H9 (cell line): ENCODE data around the gene NNT. TPM values are rescaled to one million over a fixed set of nuclear protein-coding genes. Genes with fewer than 3 reads are reported as not detected.

ENCODE experiments used
- DNase-seq: peaks from one replicate; pipeline ENCODE4 v3.0.0-alpha.2; 2017
- H2AFZ ChIP-seq: one replicate; pipeline ENCODE4 v1.6.1; 2013; ENCODE audit warnings: mild to moderate bottlenecking, low read length, control low read depth, moderate library complexity
- H2AK5ac ChIP-seq: 2 replicates; pipeline ENCODE4 v1.6.1; 2013; ENCODE audit warnings: low read length, control low read depth, mixed read lengths; ENCODE audit not compliant: insufficient read length
- H2BK120ac ChIP-seq: one replicate; pipeline ENCODE4 v1.6.1; 2013; ENCODE audit warnings: low read depth, mild to moderate bottlenecking, low read length, control low read depth, inconsistent platforms; ENCODE audit not compliant: poor library complexity, severe bottlenecking
- H2BK12ac ChIP-seq: 2 replicates; pipeline ENCODE4 v1.6.1; 2013; ENCODE audit warnings: low read length, control low read depth, mixed read lengths, low read depth; ENCODE audit not compliant: insufficient read length
- H2BK15ac ChIP-seq: 2 replicates; pipeline ENCODE4 v1.6.1; 2013; ENCODE audit warnings: low read depth, low read length, control low read depth
- H2BK20ac ChIP-seq: one replicate; pipeline ENCODE4 v1.6.1; 2013; ENCODE audit warnings: low read depth, mild to moderate bottlenecking, low read length, control low read depth, inconsistent platforms; ENCODE audit not compliant: poor library complexity, severe bottlenecking
- H2BK5ac ChIP-seq: 2 replicates; pipeline ENCODE4 v1.6.1; 2013; ENCODE audit warnings: low read length, control low read depth, mixed read lengths; ENCODE audit not compliant: insufficient read length
- H3K14ac ChIP-seq: 2 replicates; pipeline ENCODE4 v1.6.1; 2013; ENCODE audit warnings: low read length, control low read depth; ENCODE audit not compliant: insufficient read depth
- H3K18ac ChIP-seq: 2 replicates; pipeline ENCODE4 v1.6.1; 2013; ENCODE audit warnings: low read depth, mild to moderate bottlenecking, mixed read lengths, low read length, control low read depth; ENCODE audit not compliant: insufficient read length
- H3K23ac ChIP-seq: 2 replicates; pipeline ENCODE4 v1.6.1; 2013; ENCODE audit warnings: low read length, control low read depth, mixed read lengths, low read depth; ENCODE audit not compliant: insufficient read length
- H3K23me2 ChIP-seq: 2 replicates; pipeline ENCODE4 v1.6.1; 2013; ENCODE audit warnings: low read depth, mild to moderate bottlenecking, mixed read lengths, low read length, control low read depth; ENCODE audit not compliant: insufficient read length, poor library complexity, severe bottlenecking
- H3K27ac ChIP-seq: 2 replicates; pipeline ENCODE4 v1.5.1; 2013; ENCODE audit warnings: low read length, control low read depth, mixed read lengths, low read depth; ENCODE audit not compliant: insufficient read length
- H3K27me3 ChIP-seq: 2 replicates; pipeline ENCODE4 v1.6.1; 2013; ENCODE audit warnings: low read length, control low read depth, inconsistent platforms; ENCODE audit not compliant: insufficient read depth
- H3K4ac ChIP-seq: 2 replicates; pipeline ENCODE4 v1.6.1; 2013; ENCODE audit warnings: low read depth, mild to moderate bottlenecking, control low read depth, inconsistent platforms, low read length, moderate library complexity
- H3K4me1 ChIP-seq: 2 replicates; pipeline ENCODE4 v1.6.1; 2013; ENCODE audit warnings: low read length, control low read depth, inconsistent platforms; ENCODE audit not compliant: insufficient read depth
- H3K4me2 ChIP-seq: 2 replicates; pipeline ENCODE4 v1.6.1; 2013; ENCODE audit warnings: low read length, control low read depth, mixed read lengths; ENCODE audit not compliant: insufficient read length, insufficient read depth
- H3K56ac ChIP-seq: 2 replicates; pipeline ENCODE4 v1.6.1; 2013; ENCODE audit warnings: low read depth, mild to moderate bottlenecking, mixed read lengths, low read length, control low read depth; ENCODE audit not compliant: insufficient read length
- H3K79me1 ChIP-seq: 2 replicates; pipeline ENCODE4 v1.6.1; 2013; ENCODE audit warnings: low read depth, mild to moderate bottlenecking, moderate library complexity, low read length, control low read depth, inconsistent platforms; ENCODE audit not compliant: insufficient read depth, poor library complexity, severe bottlenecking
- H3K79me2 ChIP-seq: 2 replicates; pipeline ENCODE4 v1.6.1; 2013; ENCODE audit warnings: low read length, control low read depth, inconsistent platforms; ENCODE audit not compliant: insufficient read depth
- H3K9ac ChIP-seq: 2 replicates; pipeline ENCODE4 v1.6.1; 2013; ENCODE audit warnings: low read length, control low read depth, mixed read lengths; ENCODE audit not compliant: insufficient read length; ENCODE audit errors: extremely low read depth
- H3K9me3 ChIP-seq: one replicate; pipeline ENCODE4 v1.6.1; 2013; ENCODE audit warnings: low read depth, low read length, inconsistent platforms; ENCODE audit not compliant: control insufficient read depth
- H3T11ph ChIP-seq: one replicate; pipeline ENCODE4 v1.6.1; 2013; ENCODE audit warnings: mild to moderate bottlenecking, low read length, control low read depth, inconsistent platforms
- H4K20me1 ChIP-seq: one replicate; pipeline ENCODE4 v1.6.1; 2013; ENCODE audit not compliant: control insufficient read depth, insufficient read length, insufficient read depth
- H4K5ac ChIP-seq: 2 replicates; pipeline ENCODE4 v1.6.1; 2013; ENCODE audit warnings: low read depth, mild to moderate bottlenecking, mixed read lengths, low read length, control low read depth; ENCODE audit not compliant: insufficient read length
- H4K8ac ChIP-seq: replicated peaks from 2 replicates; pipeline ENCODE4 v1.6.1; 2013; ENCODE audit warnings: low read length, control low read depth, mixed read lengths, low read depth; ENCODE audit not compliant: insufficient read length
- H4K91ac ChIP-seq: 2 replicates; pipeline ENCODE4 v1.6.1; 2013; ENCODE audit warnings: low read depth, mild to moderate bottlenecking, moderate library complexity, mixed read lengths, low read length, control low read depth; ENCODE audit not compliant: insufficient read length
- H3K27ac Mint-ChIP-seq, 3 experiments: 2 replicates in 2 of 3; 3 replicates in 1 of 3; pipeline ENCODE4 v1.8.0; 2020 to 2021; ENCODE audit warnings: mixed read lengths in 3 of 3, mild to moderate bottlenecking in 1 of 3, moderate library complexity in 1 of 3
- H3K27me3 Mint-ChIP-seq: 2 replicates; pipeline ENCODE4 v1.8.0; 2021; ENCODE audit warnings: low read depth, mild to moderate bottlenecking, moderate library complexity, mixed read lengths
- H3K36me3 Mint-ChIP-seq, 3 experiments: 2 replicates in 2 of 3; 3 replicates in 1 of 3; pipeline ENCODE4 v1.8.0; 2020 to 2021; ENCODE audit warnings: low read depth in 3 of 3, mixed read lengths in 3 of 3; ENCODE audit not compliant: insufficient read depth in 1 of 3
- H3K4me1 Mint-ChIP-seq, 2 experiments: 2 replicates each; pipeline ENCODE4 v1.8.0; 2020; ENCODE audit warnings: mixed read lengths in 2 of 2
- H3K4me3 Mint-ChIP-seq, 2 experiments: 2 replicates in 1 of 2; 3 replicates in 1 of 2; pipeline ENCODE4 v1.8.0; 2020 to 2021; ENCODE audit warnings: mild to moderate bottlenecking in 2 of 2, mixed read lengths in 2 of 2, moderate library complexity in 1 of 2
- H3K9me3 Mint-ChIP-seq, 2 experiments: 2 replicates in 1 of 2; 3 replicates in 1 of 2; pipeline ENCODE4 v1.8.0; 2020; ENCODE audit warnings: mild to moderate bottlenecking in 2 of 2, mixed read lengths in 2 of 2, moderate library complexity in 1 of 2
- WGBS: extraction: QIAGEN DNeasy Blood & Tissue Kit; methylation state at CpG from one replicate; pipeline ENCODE4 v1.1.7; 2013; ENCODE audit warnings: missing lambda C conversion rate, low lambda C conversion rate, mixed read lengths; ENCODE audit not compliant: insufficient read length; ENCODE audit errors: extremely low coverage; 5-methylcytosine and 5-hydroxymethylcytosine counted together
- total RNA-seq: library from RNA; stranded (reverse); gene quantifications from 2 replicates; pipeline ENCODE4 v1.2.1, GENCODE V29; 2021
- TF ChIP-seq, protein P1 (sequence below): fragments of 200-600 bp; sonication (generic); conservative IDR thresholded peaks from 3 replicates; pipeline ENCODE4 v1.8.0; 2021; ENCODE audit warnings: antibody characterized with exemption, mild to moderate bottlenecking

Gene NNT
- total RNA-seq, 1 experiment from 2014 or later, result 27.6 TPM

DNA sequence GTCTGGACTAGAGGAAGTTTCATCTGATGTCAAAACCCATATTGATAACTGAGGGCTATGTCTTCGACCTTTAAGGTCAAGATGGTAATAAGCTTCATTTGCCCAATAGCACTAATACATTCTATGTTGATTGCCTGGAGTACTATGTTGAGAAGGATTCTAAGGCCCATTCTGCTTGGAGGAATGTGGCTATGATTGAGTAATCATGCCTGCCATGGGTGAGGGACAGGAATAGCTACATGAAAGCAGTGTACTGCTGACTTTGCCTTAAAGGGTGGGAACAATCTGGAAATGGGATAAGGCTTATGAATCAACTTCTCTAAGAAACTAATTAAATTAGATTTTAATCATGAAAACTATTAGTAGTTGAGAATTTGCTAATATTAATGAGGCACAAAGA lies 13.6 kb downstream of the NNT start:
- H3K4me1 ChIP-seq, result no peaks in the 10 kb centered on the region
- no peaks in the 10 kb centered on the region for H3K79me1 ChIP-seq
- no peak overlapping the region for H2AK5ac ChIP-seq
- no peaks in the 10 kb centered on the region for H4K20me1 ChIP-seq
- H2BK12ac ChIP-seq, result no peak overlapping the region
- H3K79me2 ChIP-seq, result no peaks in the 10 kb centered on the region
- no peak overlapping the region for H3K4ac ChIP-seq
- Mint-ChIP-seq H3K4me3 (no peak overlapping the region), H3K4me1 (peaks cover 0 to 4% of the 10 kb centered on the region in 2 experiments; a peak in 2 of 4 replicates), H3K27me3 (no peaks in the 10 kb centered on the region), H3K9me3 (no peaks in the 10 kb centered on the region), H3K27ac (no peak overlapping the region), H3K36me3 (peaks cover 0 to 8% (median 3%) of the 10 kb centered on the region in 3 experiments; a peak in 4 of 7 replicates)
- H3K4me2 ChIP-seq, result no peak overlapping the region
- H3K14ac ChIP-seq, result no peak overlapping the region
- no peak overlapping the region for H4K5ac ChIP-seq
- no peak overlapping the region for H4K8ac ChIP-seq
- H3K23me2 ChIP-seq, result no peaks in the 10 kb centered on the region
- no peak overlapping the region for H2BK15ac ChIP-seq
- H2AFZ ChIP-seq, result no peak overlapping the region
- no peak overlapping the region for H3T11ph ChIP-seq
- H3K9ac ChIP-seq, result no peak overlapping the region
- no peak overlapping the region for H4K91ac ChIP-seq
- WGBS, result no CpG with 5 or more reads among the region's 1 CpG
- no peak overlapping the region for H3K27ac ChIP-seq
- no peak overlapping the region for H3K23ac ChIP-seq
- H3K27me3 ChIP-seq, result no peaks in the 10 kb centered on the region
- no peak overlapping the region for H2BK5ac ChIP-seq
- H3K18ac ChIP-seq, result no peak overlapping the region
- no peaks in the 10 kb centered on the region for H3K9me3 ChIP-seq
- TF ChIP-seq, protein P1, sequence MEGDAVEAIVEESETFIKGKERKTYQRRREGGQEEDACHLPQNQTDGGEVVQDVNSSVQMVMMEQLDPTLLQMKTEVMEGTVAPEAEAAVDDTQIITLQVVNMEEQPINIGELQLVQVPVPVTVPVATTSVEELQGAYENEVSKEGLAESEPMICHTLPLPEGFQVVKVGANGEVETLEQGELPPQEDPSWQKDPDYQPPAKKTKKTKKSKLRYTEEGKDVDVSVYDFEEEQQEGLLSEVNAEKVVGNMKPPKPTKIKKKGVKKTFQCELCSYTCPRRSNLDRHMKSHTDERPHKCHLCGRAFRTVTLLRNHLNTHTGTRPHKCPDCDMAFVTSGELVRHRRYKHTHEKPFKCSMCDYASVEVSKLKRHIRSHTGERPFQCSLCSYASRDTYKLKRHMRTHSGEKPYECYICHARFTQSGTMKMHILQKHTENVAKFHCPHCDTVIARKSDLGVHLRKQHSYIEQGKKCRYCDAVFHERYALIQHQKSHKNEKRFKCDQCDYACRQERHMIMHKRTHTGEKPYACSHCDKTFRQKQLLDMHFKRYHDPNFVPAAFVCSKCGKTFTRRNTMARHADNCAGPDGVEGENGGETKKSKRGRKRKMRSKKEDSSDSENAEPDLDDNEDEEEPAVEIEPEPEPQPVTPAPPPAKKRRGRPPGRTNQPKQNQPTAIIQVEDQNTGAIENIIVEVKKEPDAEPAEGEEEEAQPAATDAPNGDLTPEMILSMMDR, result no peak
- DNase-seq, result no peak
- no peak overlapping the region for H2BK120ac ChIP-seq
- H2BK20ac ChIP-seq, result no peak overlapping the region
- no peak overlapping the region for H3K56ac ChIP-seq
